Renal cortex interstitium (tissue), 11 donors: ENCODE measurements around the gene CRYBB1. TPM values are rescaled to one million over a fixed set of nuclear protein-coding genes. Genes with fewer than 3 reads are reported as not detected.

ENCODE experiments used
- DNase-seq, 11 donors: peaks; one replicate each; pipeline ENCODE4 v3.0.0-alpha.2; 2013; ENCODE audit warnings: low read depth in 9 of 11, low spot score in 4 of 11; ENCODE audit errors: extremely low read depth in 1 of 11
- polyA plus RNA-seq, 3 donors: library from polyadenylated mRNA; unstranded; fragments of 120-200 nt; gene quantifications; one replicate each; pipeline ENCODE4 v1.2.1, GENCODE V29; 2013; ENCODE audit not compliant: insufficient read length in 3 of 3

The CRYBB1 gene
- polyA plus RNA-seq, 3 donors: 0.42 to 1.0 (median 0.82) TPM

GRCh38 chr22:26565181-26565580 lies 52.6 kb downstream of the CRYBB1 start:
- DNase-seq: no peak

GRCh38 chr22:26564672-26565071 lies 53.2 kb downstream of the CRYBB1 start:
- DNase-seq: no peak

GRCh38 chr22:26564181-26564580 lies 53.6 kb downstream of the CRYBB1 start:
- DNase-seq: no peak

GRCh38 chr22:26563022-26563421 lies 54.8 kb downstream of the CRYBB1 start:
- no peak for DNase-seq

- no peak for DNase-seq
Measured at GRCh38 chr22:26561756-26562417, 55.9 kb downstream of the CRYBB1 start.

GRCh38 chr22:26559961-26560575 lies 57.8 kb downstream of the CRYBB1 start:
- DNase-seq: no peak

GRCh38 chr22:26558248-26558895 lies 59.5 kb downstream of the CRYBB1 start:
- DNase-seq: no peak

GRCh38 chr22:26556904-26557303 lies 60.9 kb downstream of the CRYBB1 start:
- DNase-seq: no peak

GRCh38 chr22:26555478-26555877 lies 62.3 kb downstream of the CRYBB1 start:
- DNase-seq: no peak

GRCh38 chr22:26554956-26555355 lies 62.9 kb downstream of the CRYBB1 start:
- DNase-seq: no peak

GRCh38 chr22:26553056-26553752 lies 64.6 kb downstream of the CRYBB1 start:
- no peak for DNase-seq

GRCh38 chr22:26552466-26552865 lies 65.4 kb downstream of the CRYBB1 start:
- no peak for DNase-seq

- no peak for DNase-seq
Measured at GRCh38 chr22:26551568-26551967, 66.3 kb downstream of the CRYBB1 start.

GRCh38 chr22:26550498-26551033 lies 67.3 kb downstream of the CRYBB1 start:
- DNase-seq: no peak

GRCh38 chr22:26549902-26550497 lies 67.8 kb downstream of the CRYBB1 start:
- DNase-seq: no peak
